G401 (cell line): ENCODE data around the gene PKP1. TPM values are rescaled to one million over a fixed set of nuclear protein-coding genes. Genes with fewer than 3 reads are reported as not detected.

ENCODE experiments used
- DNase-seq: peaks from one replicate; pipeline ENCODE4 v3.0.0-alpha.2; 2015; ENCODE audit warnings: low spot score
- in situ Hi-C: cut with HindIII; loops from 2 replicates; pipeline ENCODE4 v1.10.0; 2016; ENCODE audit warnings: low sequenced_read_pairs, mixed read lengths
- total RNA-seq: library from RNA; depleted of rRNA; stranded (reverse); fragments of >200 nt; shearing (Covaris generic); gene quantifications from 2 replicates; pipeline ENCODE4 v1.2.3, GENCODE V29; 2014

PKP1 gene
- total RNA-seq, 1 experiment from 2014 or later: not detected

DNA sequence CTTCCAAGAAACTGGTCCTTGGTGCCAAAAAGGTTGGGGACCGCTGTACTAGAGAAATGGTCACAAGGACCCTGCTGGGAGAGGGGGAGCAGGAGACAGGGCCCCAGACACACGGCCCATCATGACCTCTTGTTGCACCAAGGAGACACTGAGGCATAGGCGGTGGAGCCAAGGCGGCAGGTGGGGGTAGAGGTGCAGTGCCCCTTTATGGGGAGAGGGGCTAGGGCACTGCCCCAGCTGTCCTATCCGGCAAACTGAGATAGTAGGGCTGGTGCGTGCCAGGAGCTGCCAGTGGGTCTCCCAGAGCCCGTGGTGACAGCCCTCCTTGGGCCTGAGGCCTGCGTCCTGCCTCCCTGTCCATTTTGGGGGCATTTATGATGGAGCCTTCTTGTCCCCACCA, 73.9 kb downstream of the PKP1 start:
- no peak for DNase-seq
- in situ Hi-C loops: loop anchor here (5.0 kb wide), 1 partner anchor 90 kb away; no protein-coding TSS in a partner anchor

DNA sequence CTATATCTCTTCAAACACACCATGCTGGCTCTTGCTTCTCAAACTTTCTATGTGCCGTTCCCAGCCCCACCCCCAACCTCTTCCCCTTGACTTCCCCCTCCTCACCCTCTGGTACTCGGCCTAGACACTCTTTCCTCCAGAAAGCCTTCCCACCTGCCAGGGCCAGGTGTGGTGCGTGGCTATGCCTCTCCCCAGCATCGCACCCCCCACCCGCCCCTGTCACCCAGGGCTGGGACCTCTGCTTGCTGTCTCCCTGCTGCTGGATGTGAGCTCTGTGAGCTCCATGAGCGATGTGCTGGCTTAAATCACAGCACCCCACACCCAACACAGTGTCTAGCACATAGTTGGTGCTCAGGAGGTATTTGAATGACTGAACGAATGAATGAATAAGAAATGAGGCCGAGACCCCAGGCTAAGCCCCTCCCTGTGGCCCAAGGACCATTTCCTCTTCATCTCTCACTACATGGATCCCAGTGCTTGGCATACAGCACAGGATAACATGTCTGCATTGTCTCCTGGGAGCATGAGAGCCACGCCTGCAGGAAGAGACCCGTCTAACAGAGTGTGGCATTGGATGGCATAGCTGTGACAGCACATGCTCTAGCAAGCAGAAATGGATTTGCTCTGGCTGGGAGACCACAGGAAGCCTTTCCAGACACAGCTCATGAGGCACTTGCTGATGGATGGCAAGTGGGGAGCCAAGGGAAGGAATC, 74.5 kb downstream of the PKP1 start:
- no peak for DNase-seq
- in situ Hi-C loops: loop anchor here (5.0 kb wide), 1 partner anchor 90 kb away; no protein-coding TSS in a partner anchor

DNA sequence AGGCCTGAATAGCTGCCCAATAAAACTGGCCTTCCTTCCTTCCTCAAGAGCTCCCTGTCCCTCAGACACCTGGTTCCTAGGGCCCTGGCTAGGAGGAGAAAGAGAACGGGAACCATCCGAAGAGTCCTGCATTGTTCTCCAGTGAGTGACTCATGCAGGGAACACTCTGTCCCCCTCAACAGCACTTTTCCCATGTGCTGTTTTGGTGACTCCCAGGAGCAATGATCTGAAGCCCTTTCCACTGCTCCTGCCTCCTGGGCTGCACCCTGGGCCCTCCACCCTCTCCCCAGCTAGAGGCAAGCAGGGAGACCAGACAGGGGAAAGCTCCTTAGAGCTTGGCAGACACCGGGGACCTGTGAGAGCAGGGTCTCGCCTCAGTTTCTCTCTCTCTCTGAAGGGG, 75.3 kb downstream of the PKP1 start:
- in situ Hi-C loops: loop anchor here (5.0 kb wide), 1 partner anchor 89 kb away; no protein-coding TSS in a partner anchor
- no peak for DNase-seq

DNA sequence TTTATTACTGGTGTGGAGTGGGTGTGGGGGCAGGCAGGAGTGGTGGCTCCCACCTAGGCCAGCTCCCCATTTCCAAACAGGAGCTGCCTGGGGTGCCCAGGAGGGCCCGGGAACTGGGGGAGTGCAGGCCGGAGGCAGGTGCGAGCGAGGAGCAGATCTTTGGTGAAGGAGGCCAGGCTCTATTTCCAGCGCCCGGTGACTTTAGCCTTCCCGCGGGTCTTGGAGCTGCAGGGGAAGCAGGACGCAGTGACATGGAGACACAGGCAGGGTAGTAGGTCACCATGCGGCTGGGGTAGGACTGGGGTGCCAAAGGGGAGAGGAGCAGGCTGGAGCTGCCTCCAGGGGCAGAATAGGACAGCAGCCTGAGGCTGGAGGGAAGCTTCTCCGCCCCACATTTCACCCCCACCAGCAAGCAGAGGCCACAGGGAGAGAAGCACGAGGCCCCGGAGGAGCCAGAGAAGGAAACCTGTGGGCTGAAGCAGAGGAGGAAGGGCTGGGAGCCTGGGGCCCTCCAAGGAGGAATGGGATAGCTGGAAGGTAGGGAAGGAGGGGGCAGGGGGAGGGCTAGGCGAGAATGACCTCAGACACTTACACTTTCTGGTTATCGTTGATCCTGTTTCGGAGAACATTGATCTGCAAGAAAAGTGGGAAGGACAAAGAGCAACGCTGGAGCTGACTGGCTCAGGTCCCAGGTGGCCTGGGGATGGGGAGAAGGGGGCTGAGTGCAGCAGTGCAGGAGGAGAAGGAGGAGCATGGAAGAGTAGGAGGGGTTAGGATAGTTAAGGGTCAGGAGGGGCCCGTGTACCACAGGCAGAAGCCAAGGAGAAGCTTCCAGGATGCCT, 75.9 kb downstream of the PKP1 start:
- DNase-seq: no peak
- in situ Hi-C loops: loop anchor here (5.0 kb wide), 1 partner anchor 88 kb away; no protein-coding TSS in a partner anchor

DNA sequence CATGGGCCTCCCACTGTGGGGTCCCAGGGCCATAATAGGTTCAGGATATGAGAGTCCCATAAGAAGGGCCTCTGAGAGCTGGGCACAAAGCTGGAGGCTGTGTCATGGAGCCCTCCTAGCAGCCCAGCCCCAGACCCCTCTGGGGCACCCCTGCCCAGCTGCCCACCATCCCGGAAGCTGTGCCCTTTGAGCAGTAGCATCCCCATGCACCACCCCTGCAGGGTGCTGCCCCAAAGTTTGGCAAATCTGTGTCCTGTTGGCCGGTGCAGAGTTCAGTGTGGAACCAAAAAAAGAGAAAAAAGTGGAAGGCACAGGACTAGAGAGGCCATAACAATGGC, 76.5 kb downstream of the PKP1 start:
- in situ Hi-C loops: loop anchor here (5.0 kb wide), 1 partner anchor 87 kb away; no protein-coding TSS in a partner anchor
- no peak for DNase-seq

DNA sequence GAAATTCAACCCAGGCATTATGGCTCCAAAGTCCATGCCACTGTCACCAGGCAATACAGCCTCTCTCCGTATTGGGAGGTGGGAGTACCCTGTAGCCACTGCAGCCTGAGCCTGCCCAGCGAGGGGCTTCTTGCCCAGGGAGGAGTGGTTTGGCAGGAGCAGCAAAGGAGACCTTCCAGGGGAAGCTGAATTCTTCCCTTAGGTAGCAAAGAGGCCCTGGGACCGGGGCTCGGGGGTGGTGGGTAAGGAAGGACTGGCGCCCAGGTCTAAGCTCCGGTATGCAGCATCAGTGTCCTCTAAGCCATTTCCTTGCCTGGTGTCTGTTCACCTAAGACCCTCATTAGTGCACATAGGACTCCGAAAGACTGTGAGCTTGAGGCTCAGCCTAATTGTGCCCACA, 77.2 kb downstream of the PKP1 start:
- in situ Hi-C loops: no loop called here
- DNase-seq: no peak

DNA sequence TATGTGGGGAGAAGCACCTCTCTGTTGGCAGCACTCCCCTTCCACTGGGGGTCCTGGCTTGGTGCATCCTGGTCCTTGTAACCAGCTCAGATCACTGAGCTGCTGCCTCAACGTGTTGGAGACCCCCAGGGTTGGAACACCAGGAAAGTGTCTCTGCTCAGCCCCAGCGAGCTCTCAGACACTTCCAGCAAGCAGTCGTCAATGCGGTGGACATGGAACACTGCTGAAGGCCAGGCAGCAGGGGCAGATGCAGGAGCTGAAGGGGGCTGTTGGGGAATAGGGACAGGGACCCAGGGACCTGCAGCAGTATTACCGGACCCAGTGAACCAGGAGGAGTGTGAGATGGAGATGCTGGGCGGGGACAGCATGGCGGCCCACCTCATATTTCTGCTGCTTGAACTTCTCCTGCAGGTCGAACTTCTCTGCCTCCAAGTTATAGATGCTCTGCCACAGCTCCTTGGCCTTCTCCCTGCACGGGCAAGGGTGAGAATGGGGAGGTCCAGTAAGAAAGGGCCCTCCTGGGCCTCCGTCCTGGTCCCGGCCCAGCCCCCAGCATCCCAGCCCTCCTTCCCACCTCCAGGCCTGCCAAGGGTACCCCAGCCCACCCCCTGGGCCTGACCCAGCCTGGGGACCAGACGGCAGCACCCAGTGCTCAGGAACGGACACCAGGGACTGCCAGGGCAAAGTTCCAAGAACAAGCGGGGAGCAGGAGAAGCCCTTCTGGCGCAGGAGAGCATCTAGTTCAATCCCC, 77.8 kb downstream of the PKP1 start:
- in situ Hi-C loops: no loop called here
- DNase-seq: no peak

DNA sequence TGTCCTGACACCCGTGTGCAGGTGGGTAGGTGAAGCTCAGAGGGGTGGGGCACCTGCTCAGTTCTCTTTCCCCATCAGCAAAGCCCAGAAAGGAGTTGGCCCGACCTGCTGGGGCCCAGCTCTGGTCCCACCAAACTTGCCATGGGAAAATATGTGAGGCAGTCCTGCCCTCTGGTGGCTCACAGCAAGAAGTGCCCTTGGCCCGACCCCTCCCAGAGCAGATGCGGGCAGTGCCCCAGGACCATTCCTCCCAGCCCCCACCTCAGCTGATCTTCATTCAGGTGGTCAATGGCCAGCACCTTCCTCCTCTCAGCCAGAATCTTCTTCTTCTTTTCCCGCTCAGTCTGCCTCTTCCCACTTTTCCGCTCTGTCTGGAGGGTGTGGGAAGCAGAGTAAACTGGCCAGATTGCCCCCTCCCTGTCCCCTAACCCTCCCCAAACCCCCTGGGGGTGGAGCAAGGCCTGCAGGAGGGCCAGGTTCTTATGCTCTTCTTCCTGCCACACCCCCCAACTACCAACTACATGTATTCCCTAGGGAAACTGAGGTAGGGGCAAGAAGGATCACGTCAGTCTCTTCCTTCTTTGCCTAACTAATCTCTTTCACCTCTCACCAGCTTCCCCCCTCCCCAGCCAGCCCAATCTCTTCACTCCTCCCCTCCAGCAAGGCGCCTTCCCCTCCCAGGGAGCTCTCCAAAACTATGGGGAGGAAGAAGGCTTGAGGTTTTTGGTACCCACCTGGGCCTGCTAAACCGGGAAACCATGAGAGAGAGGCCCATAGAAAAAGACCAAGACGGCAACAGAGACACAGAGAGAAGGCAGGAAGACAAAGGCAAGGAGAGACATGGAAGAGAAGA, 78.6 kb downstream of the PKP1 start:
- DNase-seq: peak; percentile 30

DNA sequence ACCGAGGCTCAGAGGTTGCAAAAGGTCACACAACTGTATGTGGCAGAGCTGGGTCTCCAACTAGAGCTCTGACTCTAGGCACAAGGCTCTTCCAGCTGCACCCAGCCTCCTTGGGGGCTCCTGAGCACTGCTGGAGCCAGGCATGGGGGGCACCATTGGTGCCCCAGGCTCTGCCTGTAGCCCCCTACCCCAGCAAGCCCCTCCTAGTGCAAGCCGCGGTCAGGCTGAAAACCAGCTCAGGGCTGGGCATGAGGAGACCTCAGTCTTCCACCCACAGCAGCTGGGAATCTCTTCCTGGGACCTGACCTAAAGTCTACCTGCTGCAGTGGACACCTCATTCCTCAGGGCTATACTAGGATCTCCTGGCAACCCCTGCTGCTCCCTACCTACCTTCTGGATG, 79.6 kb downstream of the PKP1 start:
- in situ Hi-C loops: no loop called here
- no peak for DNase-seq

More for the DNA sequence above, 78.6 kb downstream of the PKP1 start:
- in situ Hi-C loops: no loop called here

DNA sequence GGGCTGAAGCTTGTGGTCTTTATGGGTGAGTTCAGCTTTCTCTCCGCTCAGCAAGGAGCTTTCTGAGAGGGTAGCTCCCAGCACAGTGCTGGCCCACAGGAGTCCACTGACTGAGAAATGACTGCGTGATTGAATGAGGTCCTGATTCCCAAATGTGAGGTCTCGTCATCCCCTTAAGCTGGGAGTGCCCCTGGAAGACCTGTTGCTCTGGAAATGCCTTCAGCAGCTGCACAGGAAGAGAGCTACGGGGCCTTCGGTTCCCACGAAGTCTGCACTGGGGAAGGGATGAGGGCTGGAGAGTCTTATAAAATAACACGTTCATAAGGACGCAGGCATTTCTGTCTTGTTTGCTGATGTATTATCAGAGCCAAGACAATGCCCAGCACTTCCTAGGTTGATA, 80.2 kb downstream of the PKP1 start:
- DNase-seq: no peak
- in situ Hi-C loops: no loop called here

DNA sequence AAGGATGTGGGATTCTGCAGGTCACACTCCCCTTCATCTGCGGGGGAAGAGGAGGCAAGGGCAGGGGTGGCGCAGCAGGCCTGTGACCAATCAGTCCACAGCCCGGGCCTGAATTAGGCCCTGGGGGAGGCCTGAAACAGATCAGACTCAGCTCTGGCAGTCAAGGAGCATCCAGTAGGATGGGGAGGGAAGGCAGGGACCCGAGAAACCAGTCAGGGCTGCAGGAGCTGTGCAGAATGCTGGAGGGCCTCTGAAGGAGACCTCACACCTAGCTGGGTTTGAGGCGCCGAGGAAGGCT, 81.5 kb downstream of the PKP1 start:
- no peak for DNase-seq

DNA sequence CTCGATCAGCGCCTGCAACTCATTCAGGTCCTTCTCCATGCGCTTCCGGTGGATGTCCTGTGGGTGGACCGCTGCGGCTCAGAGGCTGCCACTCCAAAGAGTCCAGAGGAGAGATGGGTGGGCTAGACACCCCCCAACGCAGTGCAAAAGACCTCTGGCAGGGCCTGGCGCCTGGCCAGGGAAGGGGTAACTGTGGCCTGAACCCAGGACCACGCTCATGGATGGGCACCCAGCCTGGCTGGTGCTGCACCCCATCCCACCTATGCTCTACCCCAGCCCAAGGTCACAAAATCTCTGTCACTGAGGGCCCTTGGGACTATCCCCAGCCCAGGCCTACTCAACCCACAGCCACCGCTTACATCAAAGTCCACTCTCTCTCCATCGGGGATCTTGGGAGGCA, 81.9 kb downstream of the PKP1 start:
- in situ Hi-C loops: no loop called here
- DNase-seq: no peak

More for the DNA sequence above, 81.5 kb downstream of the PKP1 start:
- in situ Hi-C loops: no loop called here

DNA sequence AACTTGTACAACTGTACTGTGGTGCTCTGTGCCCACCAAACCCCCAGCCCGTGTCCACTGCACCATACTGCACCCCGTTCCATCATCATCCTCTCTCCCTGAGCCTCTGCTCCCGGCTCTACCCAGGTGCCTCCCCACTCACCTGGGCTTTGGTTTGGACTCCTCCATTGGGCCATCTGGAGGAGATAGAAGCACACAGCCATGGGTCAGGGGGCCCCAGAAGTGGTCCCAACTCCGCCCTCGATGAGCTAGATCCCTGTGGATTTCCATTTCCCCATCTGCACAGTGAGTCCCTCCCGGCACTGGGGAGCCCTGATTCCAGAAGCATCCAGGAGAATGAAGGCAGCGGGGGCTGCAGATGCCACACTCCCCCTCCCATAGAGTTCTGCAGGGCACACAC, 83.4 kb downstream of the PKP1 start:
- in situ Hi-C loops: no loop called here

DNA sequence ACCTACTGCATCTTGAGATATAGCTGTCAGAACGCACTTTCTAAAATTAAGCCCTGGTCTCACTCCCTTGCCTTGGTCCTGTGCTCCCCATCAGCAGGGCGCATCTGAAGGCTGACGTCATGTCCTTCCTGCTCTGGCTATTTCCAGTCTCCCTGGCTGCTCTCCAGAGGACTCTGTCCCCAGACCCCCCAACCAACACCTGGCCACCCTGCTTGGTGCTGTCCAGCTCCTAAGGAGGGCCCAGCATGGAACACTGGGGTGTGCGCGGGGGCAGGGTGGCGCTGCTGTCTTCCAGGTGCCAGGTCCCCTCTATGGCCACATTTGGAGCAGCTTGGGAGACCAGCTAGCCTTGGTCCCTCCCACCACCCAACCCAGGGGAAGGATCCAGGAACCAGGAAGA, 85.9 kb downstream of the PKP1 start:
- no peak for DNase-seq
- in situ Hi-C loops: no loop called here

More for the DNA sequence above, 83.4 kb downstream of the PKP1 start:
- DNase-seq: no peak

DNA sequence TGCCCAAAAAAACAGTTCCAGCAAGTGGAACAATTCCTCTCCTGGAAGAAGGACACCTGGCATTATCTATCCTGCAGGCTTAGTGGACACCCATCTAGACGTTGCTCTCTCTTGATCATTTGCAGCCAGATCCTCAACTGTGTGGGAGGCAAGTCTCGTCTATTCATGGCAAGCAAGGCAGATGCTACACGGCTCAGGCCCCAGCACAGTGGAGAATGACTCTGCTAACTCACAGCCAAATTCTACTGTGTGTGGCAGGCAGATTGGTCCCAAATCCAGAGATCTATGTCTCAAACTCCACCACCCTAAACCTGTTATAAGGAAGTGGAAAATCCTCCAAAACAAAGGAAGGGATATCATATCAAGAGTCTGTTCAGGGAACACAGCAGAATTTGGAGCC, 87.2 kb downstream of the PKP1 start:
- no peak for DNase-seq
- in situ Hi-C loops: no loop called here

DNA sequence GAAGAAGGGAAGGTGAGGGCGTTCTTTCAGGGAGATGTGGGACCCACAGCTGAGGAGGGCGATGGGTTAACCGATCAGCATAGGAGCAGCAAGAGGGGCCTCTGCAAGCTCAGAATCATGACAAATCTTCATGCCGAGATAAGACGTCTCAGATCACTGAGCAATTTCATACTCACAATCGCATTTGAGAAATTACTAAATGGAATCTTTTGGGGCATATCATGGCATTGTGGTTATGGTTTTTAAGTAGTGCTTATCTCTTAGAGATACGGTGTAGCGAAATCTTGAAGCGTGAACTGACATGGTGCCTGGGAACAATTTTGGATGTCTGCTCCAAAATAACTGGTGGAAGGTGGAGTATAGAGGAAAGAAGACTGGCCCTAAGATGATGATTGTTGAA, 88.0 kb downstream of the PKP1 start:
- in situ Hi-C loops: no loop called here
- DNase-seq: no peak

DNA sequence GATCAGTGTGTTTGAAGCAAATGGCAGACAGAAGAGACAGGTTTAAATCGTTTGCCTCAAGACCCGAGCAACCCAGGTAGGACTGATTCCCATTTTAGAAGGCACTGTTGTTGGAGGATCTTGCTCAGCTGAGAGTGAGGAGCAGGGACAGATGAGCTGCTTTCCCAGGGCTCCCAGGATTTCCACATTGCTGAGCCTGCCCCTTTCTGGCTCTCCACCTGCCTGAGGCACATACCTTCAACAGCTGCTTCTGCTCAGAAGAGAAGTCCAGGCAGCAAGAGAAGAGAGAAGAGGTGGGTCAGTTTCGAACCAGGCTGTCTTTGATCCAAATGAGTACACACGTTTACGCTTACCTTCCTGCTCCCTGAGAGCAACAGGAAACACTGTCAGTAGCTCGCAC, 88.5 kb downstream of the PKP1 start:
- in situ Hi-C loops: no loop called here
- DNase-seq: no peak

DNA sequence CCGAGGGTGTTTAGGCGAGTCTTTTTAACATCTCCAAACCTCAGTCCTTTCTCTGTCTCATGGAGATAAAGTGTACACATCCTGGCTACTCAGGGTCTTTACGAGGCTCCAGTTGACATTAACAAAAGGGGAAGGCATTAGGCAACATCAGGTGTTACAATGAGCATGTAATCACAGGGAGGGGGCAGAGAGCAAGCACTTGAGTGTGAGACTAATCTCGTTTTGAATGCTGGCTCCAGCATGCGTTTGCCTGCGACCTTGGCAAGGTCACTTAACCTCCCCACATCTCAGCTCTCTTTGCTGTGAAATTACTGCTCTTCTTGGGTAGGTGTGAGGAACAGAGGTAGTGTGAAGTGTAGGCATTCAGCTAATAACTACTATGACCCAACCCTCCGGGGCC, 91.1 kb downstream of the PKP1 start:
- in situ Hi-C loops: no loop called here
- DNase-seq: no peak

DNA sequence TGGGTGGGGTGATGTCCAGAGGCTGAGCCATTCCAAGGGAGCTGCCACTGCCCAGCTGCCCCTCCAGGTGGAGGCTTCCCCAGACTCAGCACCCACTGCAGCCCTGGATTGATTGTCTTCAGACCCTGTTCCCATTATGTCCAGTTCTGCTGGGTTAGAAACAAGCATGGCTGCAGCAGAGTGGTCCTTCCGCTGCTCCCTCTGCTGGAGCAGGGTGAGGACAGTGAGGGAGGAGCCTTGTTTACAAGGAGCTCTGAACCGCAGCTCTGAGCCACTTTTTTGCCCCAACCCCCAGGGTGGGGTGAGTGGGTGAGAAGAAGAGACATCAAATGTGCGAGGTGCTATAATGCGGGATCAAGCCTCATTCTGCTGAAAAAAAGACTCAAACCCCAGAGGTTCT, 91.9 kb downstream of the PKP1 start:
- in situ Hi-C loops: no loop called here
- no peak for DNase-seq
